ENCODE measurements around the gene SNAP47. TPM values are rescaled to one million over a fixed set of nuclear protein-coding genes. Genes with fewer than 3 reads are reported as not detected.

Gene SNAP47
- total RNA-seq, 2 experiments from 2014 or later: 25.3 to 25.5 TPM

- ATAC-seq (no peak), DNase-seq (no peak)
- intact Hi-C loops (cut with micrococcal nuclease): loop anchor here (10.0 kb wide), 1 partner anchor 181 kb away; the partner anchor contains the start of gene WNT9A
- Mint-ChIP-seq H3K4me3 (no peak overlapping the region), H3K27ac (no peak overlapping the region), H3K9me3 (no peaks in the 10 kb centered on the region), H3K27me3 (no peaks in the 10 kb centered on the region), H3K4me1 (ENCODE audit: low read depth) (peaks cover 78% of the 10 kb centered on the region), H3K36me3 (ENCODE audit: low read depth) (peaks cover 32% of the 10 kb centered on the region)
- ChIA-PET CTCF (interaction anchor here (1.1 to 7.0 kb wide), 8 partner anchors 10 to 189 kb away, joined by 3 to 59 read pairs (median 4); partner anchors contain the start of gene WNT9A), POLR2A (interaction anchor here (0.8 to 2.7 kb wide), 2 partner anchors 190 to 315 kb away, joined by 3 to 9 read pairs; no protein-coding TSS in a partner anchor)
- no peak for TF ChIP-seq CTCF (IDR thresholded peaks at IDR 0.05)
Measured at GRCh38 chr1:227764019-227764391, 28.8 kb downstream of the SNAP47 start.

- ChIA-PET CTCF (interaction anchor here (0.9 to 7.0 kb wide), 6 partner anchors 14 to 284 kb away, joined by 3 to 59 read pairs (median 3); no protein-coding TSS in a partner anchor), POLR2A (interaction anchor here (0.6 to 1.9 kb wide), 4 partner anchors 9 to 1703 kb away, joined by 3 to 5 read pairs (median 3); partner anchors contain the start of genes H3-3A and WNT9A)
- intact Hi-C loops (cut with micrococcal nuclease): loop anchor here (10.0 kb wide), 1 partner anchor 179 kb away; the partner anchor contains the start of gene WNT9A
- no peaks in the 10 kb centered on the region for H3K9me3 Mint-ChIP-seq
- peaks cover 74% of the 10 kb centered on the region for H3K4me1 Mint-ChIP-seq (ENCODE audit: low read depth)
- H3K27me3 Mint-ChIP-seq: no peaks in the 10 kb centered on the region
- no peak for DNase-seq
- H3K4me3 Mint-ChIP-seq: no peak overlapping the region
- no peak overlapping the region for H3K27ac Mint-ChIP-seq
- no peak for ATAC-seq
- H3K36me3 Mint-ChIP-seq (ENCODE audit: low read depth): peaks cover 24% of the 10 kb centered on the region
- TF ChIP-seq CTCF (IDR thresholded peaks at IDR 0.05): no peak
Measured at GRCh38 chr1:227765261-227766014, 30.2 kb downstream of the SNAP47 start.

- no peaks in the 10 kb centered on the region for H3K9me3 Mint-ChIP-seq
- peaks cover 69% of the 10 kb centered on the region for H3K4me1 Mint-ChIP-seq (ENCODE audit: low read depth)
- H3K36me3 Mint-ChIP-seq (ENCODE audit: low read depth): peaks cover 24% of the 10 kb centered on the region
- ChIA-PET CTCF (interaction anchor here (0.9 to 7.0 kb wide), 6 partner anchors 14 to 187 kb away, joined by 3 to 59 read pairs (median 3); no protein-coding TSS in a partner anchor), POLR2A (interaction anchor here (0.6 to 1.9 kb wide), 5 partner anchors 8 to 1704 kb away, joined by 3 to 5 read pairs (median 3); partner anchors contain the start of genes H3-3A and WNT9A)
- H3K27ac Mint-ChIP-seq: peak overlapping the region; percentile 32
- peak overlapping the region; percentile 37 for H3K4me3 Mint-ChIP-seq
- intact Hi-C loops (cut with micrococcal nuclease): loop anchor here (10.0 kb wide), 1 partner anchor 179 kb away; the partner anchor contains the start of gene WNT9A
- ATAC-seq (peak; percentile 80), DNase-seq (peak; percentile 92)
- no peaks in the 10 kb centered on the region for H3K27me3 Mint-ChIP-seq
- TF ChIP-seq CTCF (IDR thresholded peaks at IDR 0.05): no peak
Measured at GRCh38 chr1:227766015-227766634, 30.9 kb downstream of the SNAP47 start.

- ATAC-seq (no peak), DNase-seq (no peak)
- H3K36me3 Mint-ChIP-seq (ENCODE audit: low read depth): peaks cover 21% of the 10 kb centered on the region
- POLR2A ChIA-PET: interaction anchor here (0.7 to 1.9 kb wide), 3 partner anchors 7 to 181 kb away, joined by 3 to 5 read pairs (median 4); partner anchors contain the start of gene WNT9A
- no peak for TF ChIP-seq CTCF (IDR thresholded peaks at IDR 0.05)
- no peaks in the 10 kb centered on the region for H3K27me3 Mint-ChIP-seq
- H3K9me3 Mint-ChIP-seq: no peaks in the 10 kb centered on the region
- CTCF ChIA-PET: interaction anchor here (0.9 to 7.0 kb wide), 4 partner anchors 13 to 186 kb away, joined by 3 to 59 read pairs (median 4); no protein-coding TSS in a partner anchor
- H3K4me3 Mint-ChIP-seq: peak overlapping the region; percentile 37
- intact Hi-C loops (cut with micrococcal nuclease): loop anchor here (10.0 kb wide), 1 partner anchor 178 kb away; the partner anchor contains the start of gene WNT9A
- H3K4me1 Mint-ChIP-seq (ENCODE audit: low read depth): peaks cover 63% of the 10 kb centered on the region
- peak overlapping the region; percentile 32 for H3K27ac Mint-ChIP-seq
Measured at GRCh38 chr1:227766653-227767277, 31.5 kb downstream of the SNAP47 start.

All from activated CD8-positive, alpha-beta T cell treated with anti-CD3 and anti-CD28 coated beads for 36 hours (primary cell).